Testis (tissue), 2 donors: ENCODE results near the gene ALG14.

ENCODE experiments used
- POLR2A ChIP-seq: fragments of 450-650 bp; IDR thresholded peaks from one replicate; pipeline ENCODE4 v1.6.1; 2017; ENCODE audit warnings: antibody characterized with exemption, mild to moderate bottlenecking, moderate library complexity
- TF ChIP-seq, protein P1 (sequence below), 3 experiments: fragments of 450-650 bp in 2 of 3; fragments of 200-600 bp in 1 of 3; sonication (generic) in 1 of 3; IDR thresholded peaks; one replicate each; pipeline ENCODE4 v1.5.1; 2016 to 2019; ENCODE audit warnings: antibody characterized with exemption in 3 of 3, mild to moderate bottlenecking in 2 of 3, moderate library complexity in 1 of 3

DNA sequence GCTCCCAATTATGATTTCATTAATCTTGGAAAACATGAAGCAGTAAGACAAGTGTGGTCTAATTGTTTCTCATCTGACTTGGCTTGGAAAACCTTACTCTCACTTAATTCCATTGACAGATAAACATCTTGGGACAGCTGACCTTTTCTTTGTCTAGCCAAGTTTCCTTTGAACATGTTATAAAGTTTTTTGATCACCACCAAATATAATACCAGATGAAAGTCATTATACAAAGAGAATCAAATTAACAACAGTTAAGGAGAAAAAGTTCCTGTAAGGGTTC is 50.2 kb downstream of the ALG14 start:
- TF ChIP-seq, protein P1, sequence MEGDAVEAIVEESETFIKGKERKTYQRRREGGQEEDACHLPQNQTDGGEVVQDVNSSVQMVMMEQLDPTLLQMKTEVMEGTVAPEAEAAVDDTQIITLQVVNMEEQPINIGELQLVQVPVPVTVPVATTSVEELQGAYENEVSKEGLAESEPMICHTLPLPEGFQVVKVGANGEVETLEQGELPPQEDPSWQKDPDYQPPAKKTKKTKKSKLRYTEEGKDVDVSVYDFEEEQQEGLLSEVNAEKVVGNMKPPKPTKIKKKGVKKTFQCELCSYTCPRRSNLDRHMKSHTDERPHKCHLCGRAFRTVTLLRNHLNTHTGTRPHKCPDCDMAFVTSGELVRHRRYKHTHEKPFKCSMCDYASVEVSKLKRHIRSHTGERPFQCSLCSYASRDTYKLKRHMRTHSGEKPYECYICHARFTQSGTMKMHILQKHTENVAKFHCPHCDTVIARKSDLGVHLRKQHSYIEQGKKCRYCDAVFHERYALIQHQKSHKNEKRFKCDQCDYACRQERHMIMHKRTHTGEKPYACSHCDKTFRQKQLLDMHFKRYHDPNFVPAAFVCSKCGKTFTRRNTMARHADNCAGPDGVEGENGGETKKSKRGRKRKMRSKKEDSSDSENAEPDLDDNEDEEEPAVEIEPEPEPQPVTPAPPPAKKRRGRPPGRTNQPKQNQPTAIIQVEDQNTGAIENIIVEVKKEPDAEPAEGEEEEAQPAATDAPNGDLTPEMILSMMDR (IDR thresholded peaks at IDR 0.05) = no peak
- TF ChIP-seq POLR2A = no peak
